Stomach (tissue), 9 donors: Measurements from ENCODE around the gene P3H3. TPM values are rescaled to one million over a fixed set of nuclear protein-coding genes. Genes with fewer than 3 reads are reported as not detected.
A peak's percentile ranks its signal among the peaks of the same experiment; 100 is the strongest.

ENCODE experiments used
- DNase-seq, 2 donors: peaks; one replicate each; pipeline versions ENCODE4 v3.0.0 to v3.0.0-alpha.2; 2013 to 2019
- H3K27ac ChIP-seq, 5 donors: fragments of 200-600 bp in 4 of 5; sonication (generic) in 4 of 5; one replicate each; pipeline ENCODE4 v1.5.1; 2013 to 2019; ENCODE audit warnings: mild to moderate bottlenecking in 1 of 5, moderate library complexity in 1 of 5
- H3K27me3 ChIP-seq, 3 donors: fragments of 200-600 bp; sonication (generic); one replicate each; pipeline ENCODE4 v1.5.1; 2017 to 2019; ENCODE audit warnings: mixed run types in 1 of 3
- H3K36me3 ChIP-seq, 4 donors: fragments of 200-600 bp; sonication (generic); 1 replicate in 3 of 4; 2 replicates in 1 of 4; pipeline ENCODE4 v1.5.1; 2016 to 2019
- H3K4me1 ChIP-seq, 4 donors: fragments of 200-600 bp; sonication (generic); one replicate each; pipeline ENCODE4 v1.5.1; 2016 to 2019
- H3K4me3 ChIP-seq, 4 donors: fragments of 200-600 bp; sonication (generic) in 3 of 4; one replicate each; pipeline ENCODE4 v1.5.1; 2016 to 2019; ENCODE audit warnings: mild to moderate bottlenecking in 1 of 4
- H3K9me3 ChIP-seq, 4 donors: fragments of 200-600 bp; sonication (generic); one replicate each; pipeline ENCODE4 v1.5.1; 2016 to 2019
- CTCF ChIP-seq, 7 experiments: fragments of 450-650 bp in 4 of 7; fragments of 200-600 bp in 3 of 7; sonication (generic) in 3 of 7; IDR thresholded peaks; one replicate each; pipeline ENCODE4 v1.5.1; 2016 to 2019; ENCODE audit warnings: antibody characterized with exemption in 7 of 7, control low read depth in 2 of 7, mild to moderate bottlenecking in 1 of 7
- EP300 ChIP-seq: sonication (generic); formaldehyde crosslinking; IDR thresholded peaks from one replicate; pipeline ENCODE4 v1.6.1; 2017; ENCODE audit warnings: antibody characterized with exemption
- POLR2A ChIP-seq, 4 donors: fragments of 450-650 bp; IDR thresholded peaks; one replicate each; pipeline ENCODE4 v1.6.1; 2016; ENCODE audit warnings: antibody characterized with exemption in 4 of 4, control low read depth in 2 of 4, mild to moderate bottlenecking in 1 of 4, moderate library complexity in 1 of 4
- POLR2AphosphoS5 ChIP-seq, 3 donors: sonication (generic); formaldehyde crosslinking; IDR thresholded peaks; one replicate each; pipeline ENCODE4 v1.6.1; 2016; ENCODE audit warnings: antibody characterized with exemption in 3 of 3
- WGBS, 5 donors: extraction: QIAGEN DNeasy Blood & Tissue Kit in 3 of 5; methylation state at CpG; one replicate each; pipeline versions ENCODE4 v1.1.5 to v1.1.7; 2013 to 2018; 5-methylcytosine and 5-hydroxymethylcytosine counted together
- intact Hi-C: fragments of 100-400 bp; cut with DNase I; formaldehyde crosslinking; loops from one replicate; pipeline ENCODE4 v1.15.1; 2023; ENCODE audit warnings: low total_unique reads
- polyA plus RNA-seq, 3 donors: library from polyadenylated mRNA; stranded (reverse); fragments of 200-250 nt; gene quantifications; one replicate each; pipeline ENCODE4 v1.2.3, GENCODE V29; 2013
- total RNA-seq, 5 donors: library from RNA; depleted of rRNA; stranded (reverse); fragments of >200 nt; gene quantifications; one replicate each; pipeline versions ENCODE4 v1.1.0 to v1.2.3, GENCODE V29; 2014 to 2016
- donor health status: healthy with polysubstance abuse.
- donor health status: Bipolar disorder and iron deficiency.
- donor health status: healthy.

P3H3 gene
- total and polyA plus RNA-seq, 8 donors: 7.0 to 41.1 (median 15.6) TPM

GRCh38 chr12:6826125-6826733 is 2.0 kb upstream of the P3H3 start:
- H3K9me3 ChIP-seq: no peaks in the 10 kb centered on the region
- WGBS, 5 donors: 76 to 82% (median 79%) methylated on average over 16 to 17 of the region's 17 CpGs
- H3K27ac ChIP-seq: no peak overlapping the region
- H3K4me1 ChIP-seq: peaks cover 34 to 69% (median 52%) of the 10 kb centered on the region in 4 donors
- H3K27me3 ChIP-seq: peaks cover 0 to 87% (median 35%) of the 10 kb centered on the region in 3 donors
- DNase-seq: peak in 1 of 2 donors; percentile 16
- TF ChIP-seq POLR2AphosphoS5 (IDR thresholded peaks at IDR 0.05) (no peak), POLR2A (IDR thresholded peaks at IDR 0.05) (no peak), EP300 (no peak), CTCF (IDR thresholded peaks at IDR 0.05) (no peak)
- peaks cover 0 to 11% (median 6%) of the 10 kb centered on the region in 4 donors for H3K36me3 ChIP-seq
- intact Hi-C loops: loop anchor here (10.0 kb wide), 1 partner anchor 81 kb away; no protein-coding TSS in a partner anchor
- H3K4me3 ChIP-seq: no peak overlapping the region

GRCh38 chr12:6826734-6827436 is 1.3 kb upstream of the P3H3 start:
- Histone ChIP-seq H3K27me3 (peaks cover 0 to 80% (median 30%) of the 10 kb centered on the region in 3 donors), H3K4me1 (peaks cover 27 to 62% (median 45%) of the 10 kb centered on the region in 4 donors), H3K27ac (peak overlapping the region in 3 of 5 donors; percentile 45 to 62 (median 47)), H3K4me3 (no peak overlapping the region), H3K36me3 (peaks cover 0 to 17% (median 13%) of the 10 kb centered on the region in 4 donors), H3K9me3 (no peaks in the 10 kb centered on the region)
- intact Hi-C loops: loop anchor here (10.0 kb wide), 1 partner anchor 82 kb away; no protein-coding TSS in a partner anchor
- no peak for DNase-seq
- TF ChIP-seq POLR2AphosphoS5 (IDR thresholded peaks at IDR 0.05) (no peak), CTCF (IDR thresholded peaks at IDR 0.05) (no peak), EP300 (no peak), POLR2A (IDR thresholded peaks at IDR 0.05) (no peak)
- 76 to 87% (median 80%) methylated on average over 21 to 22 of the region's 22 CpGs for WGBS, 5 donors

GRCh38 chr12:6827437-6827911 is 733 bp upstream of the P3H3 start:
- H3K4me3 ChIP-seq: peak overlapping the region in 1 of 4 donors; percentile 85
- peak overlapping the region in 3 of 5 donors; percentile 45 to 62 (median 47) for H3K27ac ChIP-seq

More at GRCh38 chr12:6827437-6827911, 733 bp upstream of the P3H3 start:
- TF ChIP-seq POLR2AphosphoS5 (IDR thresholded peaks at IDR 0.05): no peak
- TF ChIP-seq CTCF (IDR thresholded peaks at IDR 0.05): no peak
- no peak for TF ChIP-seq EP300
- no peak for TF ChIP-seq POLR2A (IDR thresholded peaks at IDR 0.05)
- WGBS, 5 donors: 5 to 16% (median 9%) methylated on average over 8 of the region's 8 CpGs
- Histone ChIP-seq H3K9me3 (no peaks in the 10 kb centered on the region), H3K36me3 (peaks cover 0 to 23% (median 18%) of the 10 kb centered on the region in 4 donors), H3K4me1 (peaks cover 21 to 56% (median 40%) of the 10 kb centered on the region in 4 donors), H3K27me3 (peaks cover 0 to 74% (median 26%) of the 10 kb centered on the region in 3 donors)
- peak; percentile 79 to 91 for DNase-seq
- intact Hi-C loops: loop anchor here (10.0 kb wide), 1 partner anchor 83 kb away; no protein-coding TSS in a partner anchor
